Endometrium (tissue), 2 donors: Measurements from ENCODE around the gene MOB1B.
"Not testable (repeated sequence)": the region's sequence is repeated elsewhere in the genome, so short reads cannot be mapped to it uniquely, and the experiment has no call there.

Experiments
- FAIRE-seq: peaks from 2 replicates; lab custom pipeline; 2012; peaks lifted over from hg19 to GRCh38; lab: Jason Lieb, UNC
- donor health status: control.
- donor health status: control.

MOB1B gene

GRCh38 chr4:71009086-71009485 lies 106.9 kb downstream of the MOB1B start:
- no peak for FAIRE-seq

- FAIRE-seq, result peak; percentile 88
These were observed 107.9 kb downstream of the MOB1B start for GRCh38 chr4:71009890-71010588.

GRCh38 chr4:71011451-71011850 lies 109.3 kb downstream of the MOB1B start:
- no peak for FAIRE-seq

- FAIRE-seq, result not testable (repeated sequence)
These were observed 115.2 kb downstream of the MOB1B start for GRCh38 chr4:71017391-71017790.

GRCh38 chr4:71020611-71021010 lies 118.4 kb downstream of the MOB1B start:
- FAIRE-seq, result no peak

- FAIRE-seq, result no peak
These were observed 123.5 kb downstream of the MOB1B start for GRCh38 chr4:71025654-71026053.

GRCh38 chr4:71026086-71026485 lies 123.9 kb downstream of the MOB1B start:
- no peak for FAIRE-seq

GRCh38 chr4:71027611-71028010 lies 125.4 kb downstream of the MOB1B start:
- FAIRE-seq, result peak; percentile 8

GRCh38 chr4:71029504-71029903 lies 127.3 kb downstream of the MOB1B start:
- no peak for FAIRE-seq

GRCh38 chr4:71032106-71032505 lies 129.9 kb downstream of the MOB1B start:
- FAIRE-seq, result not testable (repeated sequence)
